Stimulated activated CD4-positive, alpha-beta T cell treated with anti-CD3 and anti-CD28 coated beads, Interleukin-4, amount 100 ng/mL, for 1 hour (primary cell): Measurements from ENCODE around the gene PDZD7.
A peak's percentile ranks its signal among the peaks of the same experiment; 100 is the strongest.
"Not testable (repeated sequence)": the region's sequence is repeated elsewhere in the genome, so short reads cannot be mapped to it uniquely, and the experiment has no call there.

Source experiments
- DNase-seq: peaks from one replicate; pipeline ENCODE4 v3.0.0-alpha.2; 2020

Gene PDZD7

DNA sequence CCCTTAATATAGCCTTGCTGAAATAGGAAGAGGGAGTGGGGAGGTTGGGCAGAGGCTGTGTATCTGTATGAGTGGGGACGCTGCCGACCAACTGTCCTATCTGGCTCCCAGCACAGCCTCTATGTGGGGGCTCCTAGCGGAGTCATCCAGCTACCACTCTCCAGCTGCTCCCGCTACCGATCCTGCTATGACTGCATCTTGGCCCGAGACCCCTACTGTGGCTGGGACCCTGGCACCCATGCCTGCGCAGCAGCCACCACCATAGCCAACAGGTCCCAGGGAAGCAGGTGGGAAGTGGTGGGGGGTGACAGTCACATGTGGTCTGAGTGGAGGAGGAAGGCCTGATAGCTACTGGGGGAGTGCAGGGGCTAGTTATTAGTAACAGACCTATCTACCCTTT is 50.2 kb downstream of the PDZD7 start:
- no peak for DNase-seq

GRCh38 chr10:100980311-100980710 is 50.6 kb downstream of the PDZD7 start:
- no peak for DNase-seq

- DNase-seq, result no peak
Observed at GRCh38 chr10:100979791-100980272, 51.1 kb downstream of the PDZD7 start.

- DNase-seq, result no peak
Observed at GRCh38 chr10:100978901-100979195, 52.1 kb downstream of the PDZD7 start.

GRCh38 chr10:100978121-100978900 is 52.6 kb downstream of the PDZD7 start:
- DNase-seq, result no peak

DNA sequence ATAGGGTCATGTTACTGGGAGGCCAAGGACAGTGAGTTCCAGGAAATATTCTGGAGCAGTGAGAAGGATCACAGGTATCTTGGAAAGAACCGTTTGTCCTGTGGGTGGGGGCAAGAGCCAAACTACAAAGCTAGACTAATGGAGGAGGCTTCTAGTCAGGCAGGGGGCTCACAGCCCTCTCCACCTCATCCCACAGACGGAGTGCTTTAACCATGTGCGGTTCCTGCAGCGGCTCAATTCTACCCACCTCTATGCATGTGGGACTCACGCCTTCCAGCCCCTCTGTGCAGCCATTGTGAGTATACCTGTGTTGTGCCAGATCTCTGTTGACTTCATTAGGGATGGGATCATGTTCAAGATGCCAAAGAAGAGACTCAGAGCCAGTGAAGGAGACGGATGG is 53.5 kb downstream of the PDZD7 start:
- no peak for DNase-seq

- DNase-seq, result no peak
Observed at GRCh38 chr10:100976906-100977305, 54.0 kb downstream of the PDZD7 start.

- DNase-seq, result not testable (repeated sequence)
Observed at GRCh38 chr10:100975397-100975796, 55.5 kb downstream of the PDZD7 start.

DNA sequence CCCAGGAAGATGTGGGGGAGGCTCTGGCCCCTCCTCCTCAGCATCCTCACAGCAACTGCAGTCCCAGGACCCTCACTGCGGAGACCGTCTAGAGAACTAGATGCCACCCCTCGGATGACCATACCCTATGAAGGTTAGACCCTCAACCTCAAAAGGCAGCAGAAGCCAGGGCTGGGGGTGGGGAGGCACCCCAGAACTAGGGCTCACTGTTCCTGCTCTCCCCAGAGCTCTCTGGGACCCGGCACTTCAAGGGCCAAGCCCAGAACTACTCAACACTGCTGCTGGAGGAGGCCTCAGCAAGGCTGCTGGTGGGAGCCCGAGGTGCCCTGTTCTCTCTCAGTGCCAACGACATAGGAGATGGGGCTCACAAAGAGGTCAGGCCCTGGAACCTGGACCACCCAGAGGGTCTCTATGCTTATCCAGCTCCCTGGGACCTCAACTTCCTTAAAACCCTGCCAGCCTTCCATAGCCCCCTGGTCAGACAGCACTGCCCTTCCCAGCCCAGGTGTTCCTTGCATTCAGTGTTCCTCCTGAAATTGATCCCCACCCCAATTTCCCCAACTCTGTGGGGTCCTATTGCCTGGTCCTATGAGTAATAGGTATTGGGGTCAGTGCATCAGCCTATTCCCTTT is 57.9 kb downstream of the PDZD7 start:
- no peak for DNase-seq

DNA sequence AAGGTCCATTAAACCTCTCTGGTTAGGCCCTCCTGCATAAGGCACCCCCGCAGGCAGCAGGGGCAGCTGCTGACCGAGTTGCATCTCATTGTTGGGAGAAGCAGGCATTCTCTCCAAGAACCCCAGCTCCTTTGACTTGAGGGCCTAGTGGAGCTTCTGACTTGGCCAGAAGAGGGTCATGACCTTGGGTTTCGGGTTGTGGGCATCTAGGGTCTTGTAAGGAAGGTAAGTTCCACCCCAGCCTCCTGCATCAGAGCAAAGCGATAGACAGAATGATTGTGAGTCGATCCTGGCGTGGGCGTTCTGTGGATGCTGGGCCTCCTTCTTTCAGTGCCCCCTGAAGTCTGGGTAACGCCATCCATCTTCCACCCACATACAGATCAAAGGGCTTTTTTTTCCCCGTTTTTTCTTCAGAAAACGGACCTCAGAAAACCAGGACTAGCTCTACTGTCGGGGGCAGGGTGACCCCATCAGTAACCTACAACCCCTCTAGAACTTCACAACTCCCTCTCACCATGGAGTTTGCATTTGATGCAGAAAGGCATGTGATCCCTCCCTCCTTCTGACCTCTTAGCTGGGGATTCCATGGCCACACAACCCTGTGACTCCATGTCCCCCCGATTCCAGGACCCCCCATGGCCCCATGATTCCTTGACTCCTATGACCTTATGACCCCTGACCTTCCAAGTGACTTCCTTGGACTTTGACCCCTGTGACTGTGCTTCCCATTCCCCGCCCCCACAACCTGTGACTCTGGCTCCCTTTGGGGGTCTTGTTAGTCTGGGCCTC is 58.6 kb downstream of the PDZD7 start:
- DNase-seq, result no peak

DNA sequence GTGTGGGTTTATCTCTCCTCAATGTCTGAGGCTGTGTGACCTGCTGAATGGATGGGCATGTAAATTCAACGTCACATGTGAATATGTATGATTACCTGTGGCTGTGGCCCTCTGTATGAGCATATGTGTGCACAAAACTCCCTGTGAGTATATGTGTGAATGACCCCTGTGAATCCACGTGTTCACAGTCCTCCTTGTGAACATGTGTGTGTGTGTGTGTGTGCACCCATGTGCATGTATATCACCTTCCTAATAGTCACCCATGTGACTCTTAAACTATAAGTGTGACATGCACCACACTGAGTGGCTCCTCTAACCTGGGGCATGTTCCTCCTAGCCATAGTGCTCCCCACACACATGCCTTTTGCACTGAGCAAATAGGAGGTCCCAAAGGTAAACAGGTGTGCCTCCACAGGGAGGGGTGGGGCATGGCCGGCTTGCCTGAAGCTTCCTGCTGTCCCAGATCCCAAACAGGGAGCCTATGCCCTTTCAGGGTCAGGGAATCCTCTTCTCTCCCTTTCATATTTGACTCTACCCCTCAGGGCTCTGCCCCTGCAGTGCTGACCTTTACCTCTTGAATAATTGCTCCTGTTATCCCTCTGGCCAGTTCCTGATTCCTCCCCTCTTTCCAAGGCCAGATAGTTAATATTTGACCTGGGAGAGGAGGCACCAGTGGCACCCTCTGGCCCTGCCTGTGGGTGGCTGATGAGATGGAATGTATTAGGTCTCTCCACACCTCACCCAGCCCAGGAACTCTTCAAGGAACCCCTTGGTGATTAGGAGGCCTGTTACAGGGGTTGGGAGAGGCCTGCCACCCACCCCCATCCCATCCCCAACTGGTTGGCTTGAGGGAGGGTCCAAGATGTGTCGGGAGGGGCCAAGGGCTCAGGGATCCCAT is 59.8 kb downstream of the PDZD7 start:
- no peak for DNase-seq

DNA sequence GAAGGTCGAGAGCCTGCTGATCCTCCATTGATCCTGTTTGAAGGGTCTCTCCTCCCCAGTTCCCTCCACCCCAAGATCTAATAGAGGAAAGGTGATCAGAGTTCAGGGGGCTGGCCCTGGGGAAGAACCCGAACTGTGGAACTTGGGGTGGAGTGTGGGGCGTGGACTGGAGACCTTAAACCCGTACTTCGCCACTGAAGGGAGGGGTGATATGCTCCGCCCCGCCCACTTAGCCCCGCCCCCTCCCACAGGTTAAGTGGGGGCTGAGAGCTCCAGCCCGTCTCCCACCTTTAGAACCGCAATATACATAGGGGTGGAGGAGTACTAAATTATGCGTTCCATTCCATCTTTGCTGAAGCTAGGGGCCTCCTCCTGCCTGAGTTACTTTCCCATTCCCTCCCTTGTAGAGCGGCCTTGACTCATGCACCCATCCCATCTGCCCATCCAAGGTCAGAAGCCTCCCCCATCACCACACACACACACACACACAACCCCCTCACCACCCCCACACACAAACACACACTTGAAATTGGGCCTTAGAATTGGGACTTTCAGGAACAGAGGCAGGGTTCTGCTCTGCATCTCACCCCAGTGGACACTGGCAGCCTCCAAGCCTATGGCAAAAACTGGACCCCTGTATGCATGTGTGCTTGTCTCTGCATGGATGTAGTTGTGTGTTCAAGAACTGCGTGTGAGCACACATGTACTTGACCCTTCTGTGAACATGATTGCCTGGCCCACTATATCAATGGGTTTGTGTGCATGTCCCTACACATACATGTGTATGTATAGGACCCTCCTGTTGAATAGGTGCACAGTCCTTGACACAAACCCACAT is 60.6 kb downstream of the PDZD7 start:
- DNase-seq, result peak; percentile 39

- peak; percentile 44 for DNase-seq
Observed at GRCh38 chr10:100969187-100970075, 61.5 kb downstream of the PDZD7 start, which contains the start of gene SEMA4G. Gene SEMA4G, plus strand, starts transcription at chr10:100969504. Its CDS starts 3,409 bp downstream, at chr10:100972913.

- DNase-seq, result no peak
Observed at GRCh38 chr10:100968863-100969186, 62.1 kb downstream of the PDZD7 start.

- no peak for DNase-seq
Observed at GRCh38 chr10:100968062-100968736, 62.7 kb downstream of the PDZD7 start.

GRCh38 chr10:100967332-100967731 is 63.6 kb downstream of the PDZD7 start:
- no peak for DNase-seq

- no peak for DNase-seq
Observed at GRCh38 chr10:100966887-100967286, 64.0 kb downstream of the PDZD7 start.

- DNase-seq, result no peak
Observed at GRCh38 chr10:100965820-100966219, 65.1 kb downstream of the PDZD7 start.

DNA sequence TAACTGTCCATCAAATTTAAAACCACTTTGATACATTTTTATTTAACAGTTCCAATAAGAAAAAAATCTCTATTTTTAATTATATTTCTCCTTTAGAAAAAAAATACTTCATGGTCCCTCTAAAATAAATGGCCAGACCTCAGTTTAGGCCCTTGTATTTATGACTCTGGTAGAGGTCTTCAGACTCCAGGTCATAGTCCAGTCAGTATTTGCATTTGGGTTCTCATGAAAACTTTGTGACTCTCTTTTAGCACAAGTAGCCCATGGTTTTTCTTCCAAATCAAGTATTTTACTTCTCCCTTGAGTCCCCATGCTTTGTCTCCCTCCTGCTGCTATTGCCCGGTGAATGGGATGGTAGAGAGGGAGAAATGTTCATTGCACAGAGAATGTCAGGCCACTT is 67.1 kb downstream of the PDZD7 start:
- no peak for DNase-seq
